AG09319 (cell line): ENCODE data around the gene C1orf159.

Source experiments
- DNase-seq: peaks from one replicate; pipeline ENCODE4 v3.0.0-alpha.2; 2010; ENCODE audit warnings: low read depth; ENCODE audit errors: extremely low read depth
- CTCF ChIP-seq: IDR thresholded peaks from 2 replicates; pipeline ENCODE4 v1.5.1; 2011; ENCODE audit warnings: low read depth, mild to moderate bottlenecking, inconsistent platforms, low read length, moderate library complexity

C1orf159 gene

GRCh38 chr1:1115786-1116700 lies at the start of gene C1orf159:
C1orf159 (minus strand) TSS chr1:1116089; CDS start chr1:1091543, 24,546 bp downstream.
- no peak for TF ChIP-seq CTCF
- DNase-seq: peak; percentile 93

GRCh38 chr1:1165485-1165884 lies 49.6 kb upstream of the C1orf159 start:
- DNase-seq: no peak

GRCh38 chr1:1164701-1165451 lies 49.0 kb upstream of the C1orf159 start:
- no peak for TF ChIP-seq CTCF
- no peak for DNase-seq

More at GRCh38 chr1:1165485-1165884, 49.6 kb upstream of the C1orf159 start:
- TF ChIP-seq CTCF: no peak

GRCh38 chr1:1164361-1164700 lies 48.4 kb upstream of the C1orf159 start:
- no peak for TF ChIP-seq CTCF

GRCh38 chr1:1163538-1164070 lies 47.7 kb upstream of the C1orf159 start:
- DNase-seq: no peak
- no peak for TF ChIP-seq CTCF

More at GRCh38 chr1:1164361-1164700, 48.4 kb upstream of the C1orf159 start:
- no peak for DNase-seq

GRCh38 chr1:1162597-1163537 lies 47.0 kb upstream of the C1orf159 start:
- DNase-seq: no peak
- no peak for TF ChIP-seq CTCF
